IMR-90 (cell line): ENCODE results near the gene MTG1. TPM values are rescaled to one million over a fixed set of nuclear protein-coding genes. Genes with fewer than 3 reads are reported as not detected.

Experiments used
- ATAC-seq: fragments of 200-7000 bp; cut with Tn5 transposase; 2 replicates; pipeline ENCODE4 v1.9.1; 2020; ENCODE audit warnings: low read depth, mild to moderate bottlenecking, moderate library complexity
- BruUV-seq: library from RNA; stranded (reverse); fragments of 400-500 nt; replicated peaks from 2 replicates; lab custom pipeline; 2021; lab: Mats Ljungman, UMichigan
- CTCF ChIA-PET: fragments of 300-600 bp; formaldehyde crosslinking; extraction: SDS; loops from one replicate; lab custom pipeline; 2021; ENCODE audit warnings: antibody characterized with exemption; lab: Yijun Ruan, JAX
- POLR2A ChIA-PET: fragments of 300-600 bp; sonication (Branson Sonifier 250); formaldehyde crosslinking; loops from one replicate; lab custom pipeline; 2022; ENCODE audit warnings: antibody characterized with exemption; ENCODE audit not compliant: unreplicated experiment; lab: Charles Lee
- DNase-seq: peaks from one replicate; pipeline ENCODE4 v3.0.0; 2013
- H2AFZ ChIP-seq: replicated peaks from 2 replicates; pipeline ENCODE3; 2013; ENCODE audit warnings: low read length, mild to moderate bottlenecking; ENCODE audit not compliant: poor library complexity
- H2AK5ac ChIP-seq: 2 replicates; pipeline ENCODE4 v1.6.1; 2013; ENCODE audit warnings: low read depth, low read length, inconsistent platforms
- H2AK9ac ChIP-seq: replicated peaks from 2 replicates; pipeline ENCODE3; 2013; ENCODE audit warnings: mild to moderate bottlenecking, low read depth, low read length, moderate library complexity; ENCODE audit not compliant: poor library complexity
- H2BK120ac ChIP-seq: 2 replicates; pipeline ENCODE4 v1.6.1; 2013; ENCODE audit warnings: low read depth, low read length, inconsistent platforms
- H2BK15ac ChIP-seq: 3 replicates; pipeline ENCODE4 v1.6.1; 2013; ENCODE audit warnings: low read depth, low read length, inconsistent platforms
- H2BK20ac ChIP-seq: 2 replicates; pipeline ENCODE4 v1.6.1; 2013; ENCODE audit warnings: low read depth, mild to moderate bottlenecking, inconsistent platforms, low read length, moderate library complexity
- H2BK5ac ChIP-seq: 2 replicates; pipeline ENCODE4 v1.6.1; 2013; ENCODE audit warnings: mild to moderate bottlenecking, low read depth, low read length, inconsistent platforms; ENCODE audit not compliant: poor library complexity, severe bottlenecking
- H3K14ac ChIP-seq: replicated peaks from 2 replicates; pipeline ENCODE4 v1.6.1; 2013; ENCODE audit warnings: low read depth, low read length, inconsistent platforms
- H3K18ac ChIP-seq: 2 replicates; pipeline ENCODE4 v1.6.1; 2013; ENCODE audit warnings: low read depth, low read length, control low read depth
- H3K23ac ChIP-seq: 2 replicates; pipeline ENCODE4 v1.6.1; 2013; ENCODE audit warnings: low read depth, low read length, inconsistent platforms
- H3K27ac ChIP-seq: 2 replicates; pipeline ENCODE4 v1.5.1; 2013; ENCODE audit warnings: mild to moderate bottlenecking, control low read depth, low read length; ENCODE audit not compliant: insufficient read depth
- H3K27me3 ChIP-seq: 2 replicates; pipeline ENCODE4 v1.6.1; 2013; ENCODE audit warnings: low read length; ENCODE audit not compliant: control insufficient read depth, insufficient read depth
- H3K36me3 ChIP-seq: 2 replicates; pipeline ENCODE4 v1.6.1; 2013; ENCODE audit warnings: low read length, mixed read lengths; ENCODE audit not compliant: control insufficient read depth, insufficient read depth
- H3K4ac ChIP-seq: 2 replicates; pipeline ENCODE4 v1.6.1; 2013; ENCODE audit warnings: low read depth, low read length, inconsistent platforms
- H3K4me1 ChIP-seq: 2 replicates; pipeline ENCODE4 v1.6.1; 2013; ENCODE audit warnings: low read length, mixed read lengths; ENCODE audit not compliant: control insufficient read depth, insufficient read depth
- H3K4me2 ChIP-seq: 2 replicates; pipeline ENCODE4 v1.6.1; 2013; ENCODE audit warnings: low read depth, mild to moderate bottlenecking, control low read depth, low read length, moderate library complexity
- H3K4me3 ChIP-seq: 2 replicates; pipeline ENCODE4 v1.5.1; 2013; ENCODE audit warnings: low read depth, mild to moderate bottlenecking, control low read depth, low read length, moderate library complexity; ENCODE audit not compliant: insufficient read depth
- H3K56ac ChIP-seq: 2 replicates; pipeline ENCODE4 v1.6.1; 2013; ENCODE audit warnings: low read length, inconsistent platforms; ENCODE audit not compliant: insufficient read depth; ENCODE audit errors: extremely low read depth
- H3K79me1 ChIP-seq, 2 experiments: 2 replicates each; pipeline ENCODE4 v1.6.1; 2013; ENCODE audit warnings: low read length in 2 of 2, inconsistent platforms in 1 of 2, low read depth in 1 of 2
- H3K9ac ChIP-seq: 2 replicates; pipeline ENCODE4 v1.6.1; 2013; ENCODE audit warnings: low read depth, low read length, control low read depth
- H3K9me1 ChIP-seq: 2 replicates; pipeline ENCODE4 v1.6.1; 2013; ENCODE audit warnings: low read length, inconsistent platforms; ENCODE audit not compliant: insufficient read depth
- H3K9me3 ChIP-seq: 2 replicates; pipeline ENCODE4 v1.6.1; 2013; ENCODE audit warnings: low read length; ENCODE audit not compliant: control insufficient read depth, insufficient read depth
- H4K20me1 ChIP-seq: 2 replicates; pipeline ENCODE4 v1.6.1; 2013; ENCODE audit warnings: low read length, inconsistent platforms; ENCODE audit not compliant: insufficient read depth
- H4K5ac ChIP-seq: 2 replicates; pipeline ENCODE4 v1.6.1; 2013; ENCODE audit warnings: mild to moderate bottlenecking, low read depth, low read length, control low read depth
- H4K8ac ChIP-seq, 2 experiments: 2 replicates each; pipeline ENCODE4 v1.6.1; 2013; ENCODE audit warnings: low read depth in 2 of 2, low read length in 2 of 2, control low read depth in 1 of 2, inconsistent platforms in 1 of 2
- H4K91ac ChIP-seq: 2 replicates; pipeline ENCODE4 v1.6.1; 2013; ENCODE audit warnings: low read depth, low read length, inconsistent platforms; ENCODE audit not compliant: insufficient read depth
- BHLHE40 ChIP-seq: fragments of 150-350 bp; IDR thresholded peaks from 2 replicates; pipeline ENCODE4 v1.6.1; 2016; ENCODE audit warnings: mild to moderate bottlenecking, low read depth, low read length
- CEBPB ChIP-seq: IDR thresholded peaks from 2 replicates; pipeline ENCODE4 v1.6.1; 2012; ENCODE audit warnings: low read depth, low read length, improper control_type of control experiment
- CHD1 ChIP-seq: IDR thresholded peaks from 2 replicates; pipeline ENCODE4 v1.6.1; 2012; ENCODE audit warnings: low read depth, low read length, improper control_type of control experiment
- CTCF ChIP-seq: conservative IDR thresholded peaks from 2 replicates; pipeline ENCODE4 v1.5.1; 2012; ENCODE audit warnings: mild to moderate bottlenecking, low read depth, low read length, improper control_type of control experiment
- FOS ChIP-seq: fragments of 150-350 bp; IDR thresholded peaks from 2 replicates; pipeline ENCODE4 v1.6.1; 2016; ENCODE audit warnings: low read depth, low read length
- MAFK ChIP-seq: IDR thresholded peaks from 2 replicates; pipeline ENCODE4 v1.6.1; 2012; ENCODE audit warnings: low read depth, low read length, improper control_type of control experiment
- MAZ ChIP-seq: IDR thresholded peaks from 2 replicates; pipeline ENCODE4 v1.6.1; 2012; ENCODE audit warnings: low read depth, mild to moderate bottlenecking, low read length, improper control_type of control experiment, moderate library complexity, borderline replicate concordance
- MXI1 ChIP-seq: IDR thresholded peaks from 2 replicates; pipeline ENCODE4 v1.6.1; 2012; ENCODE audit warnings: low read depth, mild to moderate bottlenecking, low read length, moderate library complexity, borderline replicate concordance
- NFE2L2 ChIP-seq: fragments of 150-350 bp; IDR thresholded peaks from 2 replicates; pipeline ENCODE4 v1.6.1; 2016; ENCODE audit warnings: low read depth, mild to moderate bottlenecking, low read length
- POLR2A ChIP-seq: IDR thresholded peaks from 2 replicates; pipeline ENCODE4 v1.6.1; 2012; ENCODE audit warnings: mild to moderate bottlenecking, low read depth, low read length
- RAD21 ChIP-seq: IDR thresholded peaks from 2 replicates; pipeline ENCODE4 v1.6.1; 2012; ENCODE audit warnings: low read length, improper control_type of control experiment
- RCOR1 ChIP-seq: IDR thresholded peaks from 2 replicates; pipeline ENCODE4 v1.6.1; 2012; ENCODE audit warnings: mild to moderate bottlenecking, low read length, improper control_type of control experiment; ENCODE audit not compliant: insufficient replicate concordance
- RFX5 ChIP-seq: IDR thresholded peaks from 2 replicates; pipeline ENCODE4 v1.8.0; 2012; ENCODE audit warnings: low read depth, mild to moderate bottlenecking, low read length, moderate library complexity
- SMC3 ChIP-seq: fragments of 150-350 bp; IDR thresholded peaks from 2 replicates; pipeline ENCODE4 v1.6.1; 2016; ENCODE audit warnings: low read depth, mild to moderate bottlenecking, antibody characterized with exemption, low read length, moderate library complexity
- WGBS, 2 experiments: methylation state at CpG; one replicate each; pipeline versions ENCODE4 v1.1.5 to v1.1.7; 2013; ENCODE audit warnings: missing lambda C conversion rate in 2 of 2; ENCODE audit not compliant: insufficient read length in 1 of 2; ENCODE audit errors: extremely low coverage in 2 of 2; 5-methylcytosine and 5-hydroxymethylcytosine counted together
- dilution Hi-C: fragments of 300-500 bp; cut with HindIII; formaldehyde crosslinking; loops from one replicate; pipeline ENCODE4 v1.14.3; 2018; ENCODE audit warnings: low sequenced_read_pairs; ENCODE audit not compliant: unreplicated experiment
- in situ Hi-C: fragments of 300-500 bp; cut with MboI; formaldehyde crosslinking; loops from 3 replicates; pipeline ENCODE4 v1.14.3; 2019; ENCODE audit warnings: low sequenced_read_pairs, inconsistent platforms, mixed read lengths
- intact Hi-C: fragments of 100-400 bp; cut with micrococcal nuclease; formaldehyde crosslinking; loops from 2 replicates; pipeline ENCODE4 v1.10.0; 2022
- polyA plus RNA-seq, 3 experiments: library from polyadenylated mRNA; depleted of rRNA; stranded (reverse); fragments of >200 nt; gene quantifications; 2 replicates each; pipeline ENCODE4 v1.2.3, GENCODE V29; 2012; ENCODE audit warnings: low replicate concordance in 1 of 3
- total RNA-seq: library from RNA; depleted of rRNA; stranded (reverse); fragments of >200 nt; gene quantifications from 2 replicates; pipeline ENCODE4 v1.2.3, GENCODE V29; 2012
- TF ChIP-seq, protein P1 (sequence below): fragments of 150-350 bp; IDR thresholded peaks from 2 replicates; pipeline ENCODE4 v1.6.1; 2017; ENCODE audit warnings: mild to moderate bottlenecking, antibody characterized with exemption, low read length, low read depth

The MTG1 gene
- total and polyA plus RNA-seq, 2 of the 4 experiments (the other 2 are of a cell fraction) = 38.5 to 64.8 TPM

GRCh38 chr10:133421336-133422222 lies 27.6 kb downstream of the MTG1 start:
- Histone ChIP-seq H4K5ac (no peak overlapping the region), H2BK20ac (no peak overlapping the region), H3K36me3 (peaks cover 26% of the 10 kb centered on the region), H3K79me1 (0 out of 4 replicates have a peak, but pooled peaks cover 0 to 4% of the 10 kb centered on the region in 2 experiments), H2BK5ac (no peak overlapping the region), H2AK9ac (peak overlapping the region; percentile 45), H2AFZ (peak overlapping the region; percentile 35), H2AK5ac (no peak overlapping the region), H2BK120ac (no peak overlapping the region), H3K4me1 (no peaks in the 10 kb centered on the region; the same call in 1 of the 2 replicates), H3K9me1 (no peaks in the 10 kb centered on the region), H3K56ac (no peak overlapping the region), H3K27me3 (peaks cover 3% of the 10 kb centered on the region; the same call in 1 of the 2 replicates), H3K9me3 (no peaks in the 10 kb centered on the region), H3K18ac (no peak overlapping the region), H2BK15ac (no peak overlapping the region), H3K14ac (no peak overlapping the region), H3K4me2 (no peak overlapping the region), H3K9ac (no peak overlapping the region), H4K91ac (no peak overlapping the region), H3K27ac (no peak overlapping the region), H4K20me1 (no peaks in the 10 kb centered on the region; the same call in none of the 2 replicates), H4K8ac (no peak overlapping the region), H3K23ac (no peak overlapping the region), H3K4me3 (no peak overlapping the region), H3K4ac (no peak overlapping the region)
- ATAC-seq = no peak
- ChIA-PET POLR2A (no interaction called here), CTCF (no interaction called here)
- in situ Hi-C loops = no loop called here
- dilution Hi-C loops = no loop called here
- BruUV-seq = no TSS peak
- DNase-seq = no peak
- WGBS, 2 experiments = 92% methylated on average over 4 of the region's 17 CpGs; no CpG with 5 or more reads in 1 of the 2 experiments
- intact Hi-C loops = no loop called here
- no peak for TF ChIP-seq FOS
- TF ChIP-seq MXI1 = no peak
- no peak for TF ChIP-seq NFE2L2
- no peak for TF ChIP-seq CTCF
- TF ChIP-seq BHLHE40 = no peak
- TF ChIP-seq RAD21 = no peak
- TF ChIP-seq POLR2A = no peak
- TF ChIP-seq, protein P1, sequence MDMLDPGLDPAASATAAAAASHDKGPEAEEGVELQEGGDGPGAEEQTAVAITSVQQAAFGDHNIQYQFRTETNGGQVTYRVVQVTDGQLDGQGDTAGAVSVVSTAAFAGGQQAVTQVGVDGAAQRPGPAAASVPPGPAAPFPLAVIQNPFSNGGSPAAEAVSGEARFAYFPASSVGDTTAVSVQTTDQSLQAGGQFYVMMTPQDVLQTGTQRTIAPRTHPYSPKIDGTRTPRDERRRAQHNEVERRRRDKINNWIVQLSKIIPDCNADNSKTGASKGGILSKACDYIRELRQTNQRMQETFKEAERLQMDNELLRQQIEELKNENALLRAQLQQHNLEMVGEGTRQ = no peak
- no peak for TF ChIP-seq RFX5
- TF ChIP-seq MAFK = no peak
- no peak for TF ChIP-seq SMC3
- TF ChIP-seq RCOR1 = no peak
- TF ChIP-seq MAZ = no peak
- TF ChIP-seq CHD1 = no peak
- no peak for TF ChIP-seq CEBPB
